ENCODE data around the gene PLA2G2C.

PLA2G2C gene

DNA sequence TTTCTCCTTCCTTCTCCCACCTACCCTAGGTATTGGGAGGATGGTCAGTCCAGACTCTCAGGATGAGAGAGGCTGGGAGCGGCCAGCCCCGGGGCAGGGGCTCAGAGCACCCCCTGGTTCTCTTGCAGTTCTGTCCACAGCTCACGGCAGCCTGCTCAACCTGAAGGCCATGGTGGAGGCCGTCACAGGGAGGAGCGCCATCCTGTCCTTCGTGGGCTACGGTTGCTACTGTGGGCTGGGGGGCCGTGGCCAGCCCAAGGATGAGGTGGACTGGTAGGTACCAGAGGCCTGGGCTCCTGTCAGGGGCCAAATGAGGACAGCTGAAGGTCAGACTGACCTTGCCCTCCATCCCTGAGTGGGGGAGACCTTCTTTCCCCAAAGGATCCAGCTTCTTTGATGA lies 43.0 kb downstream of the PLA2G2C start:
- H3K27ac ChIP-seq (ENCODE audit: low read depth, low read length, poor library complexity, severe bottlenecking), result no peak overlapping the region
- H3K79me2 ChIP-seq (ENCODE audit: insufficient read depth, low read length), result no peaks in the 10 kb centered on the region
- TF ChIP-seq, protein P1, sequence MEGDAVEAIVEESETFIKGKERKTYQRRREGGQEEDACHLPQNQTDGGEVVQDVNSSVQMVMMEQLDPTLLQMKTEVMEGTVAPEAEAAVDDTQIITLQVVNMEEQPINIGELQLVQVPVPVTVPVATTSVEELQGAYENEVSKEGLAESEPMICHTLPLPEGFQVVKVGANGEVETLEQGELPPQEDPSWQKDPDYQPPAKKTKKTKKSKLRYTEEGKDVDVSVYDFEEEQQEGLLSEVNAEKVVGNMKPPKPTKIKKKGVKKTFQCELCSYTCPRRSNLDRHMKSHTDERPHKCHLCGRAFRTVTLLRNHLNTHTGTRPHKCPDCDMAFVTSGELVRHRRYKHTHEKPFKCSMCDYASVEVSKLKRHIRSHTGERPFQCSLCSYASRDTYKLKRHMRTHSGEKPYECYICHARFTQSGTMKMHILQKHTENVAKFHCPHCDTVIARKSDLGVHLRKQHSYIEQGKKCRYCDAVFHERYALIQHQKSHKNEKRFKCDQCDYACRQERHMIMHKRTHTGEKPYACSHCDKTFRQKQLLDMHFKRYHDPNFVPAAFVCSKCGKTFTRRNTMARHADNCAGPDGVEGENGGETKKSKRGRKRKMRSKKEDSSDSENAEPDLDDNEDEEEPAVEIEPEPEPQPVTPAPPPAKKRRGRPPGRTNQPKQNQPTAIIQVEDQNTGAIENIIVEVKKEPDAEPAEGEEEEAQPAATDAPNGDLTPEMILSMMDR (IDR thresholded peaks at IDR 0.05; ENCODE audit: low read length), result no peak
- TF ChIP-seq EZH2 (IDR thresholded peaks at IDR 0.05; ENCODE audit: borderline replicate concordance, low read length), result no peak

DNA sequence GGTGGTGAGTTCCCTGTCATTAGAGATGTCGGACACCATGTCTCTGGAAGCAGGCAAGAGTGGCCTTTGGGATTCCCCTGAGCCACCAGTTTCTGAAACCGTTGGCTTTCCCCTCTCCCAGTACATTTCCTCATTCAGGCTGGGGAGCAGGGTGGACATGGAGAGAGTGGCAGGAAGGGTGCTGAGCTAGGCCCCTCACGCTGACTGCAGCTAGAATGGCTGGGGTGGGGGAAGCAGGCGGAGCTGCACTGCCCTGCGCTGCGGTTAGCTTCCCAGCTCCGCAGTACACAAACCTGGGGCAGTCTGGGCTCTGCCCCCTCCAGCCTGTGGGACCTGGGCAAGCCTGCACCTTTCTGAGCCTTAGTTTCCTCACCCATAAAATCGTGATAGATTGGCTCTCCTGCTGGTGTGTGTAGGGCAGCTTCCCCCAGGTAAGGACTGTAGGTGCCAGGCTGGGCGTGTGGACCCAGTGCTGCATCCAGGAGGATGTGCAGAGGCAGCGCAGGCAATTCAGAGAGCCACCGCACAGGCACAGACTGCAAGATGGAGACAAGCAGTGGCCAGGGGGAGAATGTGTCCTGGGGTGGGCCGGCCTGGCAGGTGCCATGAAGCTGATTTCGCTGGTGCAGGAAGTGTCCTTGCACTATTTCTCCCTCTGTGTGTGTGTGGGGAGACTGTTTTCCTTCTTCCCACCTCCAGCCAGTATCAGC lies 44.2 kb downstream of the PLA2G2C start:
- Histone ChIP-seq H3K4me3 (ENCODE audit: low read depth, low read length, poor library complexity, severe bottlenecking) (no peak overlapping the region), H3K9me3 (ENCODE audit: low read length) (no peaks in the 10 kb centered on the region), H3K4me2 (ENCODE audit: low read length) (no peak overlapping the region), H3K9ac (ENCODE audit: low read length) (no peak overlapping the region), H2AFZ (ENCODE audit: low read length) (no peak overlapping the region), H3K27me3 (ENCODE audit: insufficient read depth, low read length) (no peaks in the 10 kb centered on the region), H3K4me1 (ENCODE audit: insufficient read depth, low read length, severe bottlenecking) (no peaks in the 10 kb centered on the region), H4K20me1 (ENCODE audit: insufficient read depth, low read length) (no peaks in the 10 kb centered on the region), H3K9me2 (ENCODE audit: low read depth, low read length) (no peaks in the 10 kb centered on the region), H3K36me3 (ENCODE audit: insufficient read depth, low read length) (no peaks in the 10 kb centered on the region), H3F3A (ENCODE audit: insufficient read depth, low read length) (no peaks in the 10 kb centered on the region), H3K79me2 (ENCODE audit: insufficient read depth, low read length) (no peaks in the 10 kb centered on the region), H3K27ac (ENCODE audit: low read depth, low read length, poor library complexity, severe bottlenecking) (no peak overlapping the region)
- no peak for TF ChIP-seq EZH2 (IDR thresholded peaks at IDR 0.05; ENCODE audit: borderline replicate concordance, low read length)
- TF ChIP-seq, protein P1 (IDR thresholded peaks at IDR 0.05; ENCODE audit: low read length), result no peak

More for the DNA sequence above, 43.0 kb downstream of the PLA2G2C start:
- Histone ChIP-seq H2AFZ (ENCODE audit: low read length) (no peak overlapping the region), H3F3A (ENCODE audit: insufficient read depth, low read length) (no peaks in the 10 kb centered on the region), H3K4me3 (ENCODE audit: low read depth, low read length, poor library complexity, severe bottlenecking) (no peak overlapping the region), H3K9me3 (ENCODE audit: low read length) (no peaks in the 10 kb centered on the region), H3K9ac (ENCODE audit: low read length) (no peak overlapping the region), H3K27me3 (ENCODE audit: insufficient read depth, low read length) (no peaks in the 10 kb centered on the region), H3K9me2 (ENCODE audit: low read depth, low read length) (no peaks in the 10 kb centered on the region), H3K4me1 (ENCODE audit: insufficient read depth, low read length, severe bottlenecking) (no peaks in the 10 kb centered on the region), H4K20me1 (ENCODE audit: insufficient read depth, low read length) (no peaks in the 10 kb centered on the region), H3K36me3 (ENCODE audit: insufficient read depth, low read length) (no peaks in the 10 kb centered on the region), H3K4me2 (ENCODE audit: low read length) (no peak overlapping the region)

DNA sequence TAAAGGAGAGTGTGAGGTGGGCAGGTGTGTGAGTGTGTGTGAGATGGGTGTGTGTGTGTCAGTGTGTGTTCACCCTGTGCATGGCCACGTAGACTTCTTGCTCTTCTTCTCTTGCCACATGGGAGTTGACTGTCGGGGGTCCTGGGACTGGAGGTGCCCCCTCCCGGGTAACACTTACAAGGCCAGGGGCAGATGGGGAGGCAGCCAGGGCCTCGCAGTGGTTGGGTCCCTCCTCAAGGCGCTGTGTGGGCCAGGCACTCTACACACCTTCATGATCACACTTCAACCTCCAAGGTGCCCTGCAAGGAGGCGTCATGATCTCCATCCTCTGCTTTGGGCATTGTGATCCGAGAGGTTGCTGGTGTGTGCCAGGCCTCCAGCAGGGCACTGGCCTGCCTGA lies 44.9 kb downstream of the PLA2G2C start:
- no peaks in the 10 kb centered on the region for H3K9me2 ChIP-seq (ENCODE audit: low read depth, low read length)
- no peaks in the 10 kb centered on the region for H3K27me3 ChIP-seq (ENCODE audit: insufficient read depth, low read length)
- H3K79me2 ChIP-seq (ENCODE audit: insufficient read depth, low read length), result no peaks in the 10 kb centered on the region
- H4K20me1 ChIP-seq (ENCODE audit: insufficient read depth, low read length), result no peaks in the 10 kb centered on the region
- no peak overlapping the region for H3K9ac ChIP-seq (ENCODE audit: low read length)
- no peaks in the 10 kb centered on the region for H3K9me3 ChIP-seq (ENCODE audit: low read length)
- no peak overlapping the region for H3K4me2 ChIP-seq (ENCODE audit: low read length)
- H3K4me3 ChIP-seq (ENCODE audit: low read depth, low read length, poor library complexity, severe bottlenecking), result no peak overlapping the region
- H3K36me3 ChIP-seq (ENCODE audit: insufficient read depth, low read length), result no peaks in the 10 kb centered on the region
- no peak overlapping the region for H2AFZ ChIP-seq (ENCODE audit: low read length)
- TF ChIP-seq EZH2 (IDR thresholded peaks at IDR 0.05; ENCODE audit: borderline replicate concordance, low read length), result no peak
- TF ChIP-seq, protein P1 (IDR thresholded peaks at IDR 0.05; ENCODE audit: low read length), result no peak
- no peak overlapping the region for H3K27ac ChIP-seq (ENCODE audit: low read depth, low read length, poor library complexity, severe bottlenecking)
- no peaks in the 10 kb centered on the region for H3F3A ChIP-seq (ENCODE audit: insufficient read depth, low read length)
- H3K4me1 ChIP-seq (ENCODE audit: insufficient read depth, low read length, severe bottlenecking), result no peaks in the 10 kb centered on the region
